DND-41 (cell line): ENCODE results near the gene PTPN21.

ENCODE experiments used
- ATAC-seq: fragments of 200-7000 bp; cut with Tn5 transposase; 3 replicates; pipeline ENCODE4 v1.9.1; 2021; ENCODE audit warnings: low read depth; ENCODE audit not compliant: insufficient read depth
- DNase-seq: peaks from one replicate; pipeline ENCODE4 v3.0.0-alpha.2; 2020
- H2AFZ ChIP-seq: 2 replicates; pipeline ENCODE4 v1.6.0; 2012; ENCODE audit warnings: low read depth, low read length
- H3K27ac ChIP-seq: 2 replicates; pipeline ENCODE4 v1.5.1; 2012; ENCODE audit warnings: low read length, inconsistent platforms
- H3K27me3 ChIP-seq: fragments of 200-600 bp; sonication (generic); 2 replicates; pipeline ENCODE4 v1.6.0; 2012; ENCODE audit warnings: low read length, mild to moderate bottlenecking, inconsistent platforms; ENCODE audit not compliant: insufficient read depth, poor library complexity
- H3K36me3 ChIP-seq: 2 replicates; pipeline ENCODE4 v1.5.1; 2012; ENCODE audit warnings: low read length, inconsistent platforms; ENCODE audit not compliant: insufficient read depth
- H3K4me1 ChIP-seq: 2 replicates; pipeline ENCODE4 v1.5.1; 2012; ENCODE audit warnings: mild to moderate bottlenecking, low read length; ENCODE audit not compliant: insufficient read depth
- H3K4me2 ChIP-seq: 2 replicates; pipeline ENCODE4 v1.6.0; 2012; ENCODE audit warnings: mild to moderate bottlenecking, moderate library complexity, low read length, inconsistent platforms; ENCODE audit not compliant: insufficient read depth
- H3K4me3 ChIP-seq, 2 experiments: fragments of 200-600 bp in 1 of 2; shearing (Covaris generic) in 1 of 2; 2 replicates each; pipeline ENCODE4 v1.5.1; 2012 to 2016; ENCODE audit warnings: inconsistent platforms in 2 of 2, low read length in 2 of 2, mild to moderate bottlenecking in 2 of 2, low read depth in 1 of 2, moderate library complexity in 1 of 2
- H3K79me2 ChIP-seq: 2 replicates; pipeline ENCODE4 v1.6.0; 2012; ENCODE audit warnings: low read length, inconsistent platforms; ENCODE audit not compliant: insufficient read depth
- H3K9ac ChIP-seq: 2 replicates; pipeline ENCODE4 v1.6.0; 2012; ENCODE audit warnings: low read depth, mild to moderate bottlenecking, inconsistent platforms, low read length, moderate library complexity
- H3K9me3 ChIP-seq: 2 replicates; pipeline ENCODE4 v1.5.1; 2012; ENCODE audit warnings: low read length, moderate library complexity, mild to moderate bottlenecking, inconsistent platforms; ENCODE audit not compliant: insufficient read depth, severe bottlenecking
- H4K20me1 ChIP-seq: 2 replicates; pipeline ENCODE4 v1.6.0; 2012; ENCODE audit warnings: low read length; ENCODE audit not compliant: insufficient read depth
- EZH2 ChIP-seq: IDR thresholded peaks from 3 replicates; pipeline ENCODE4 v1.6.1; 2012; ENCODE audit warnings: borderline replicate concordance, low read depth, mild to moderate bottlenecking, moderate library complexity, low read length, inconsistent platforms; ENCODE audit not compliant: severe bottlenecking
- TF ChIP-seq, protein P1 (sequence below): IDR thresholded peaks from 2 replicates; pipeline ENCODE4 v1.5.1; 2012; ENCODE audit warnings: borderline replicate concordance, low read length, moderate library complexity, mild to moderate bottlenecking; ENCODE audit not compliant: poor library complexity, severe bottlenecking; ENCODE audit errors: extremely low read depth

PTPN21 gene

GRCh38 chr14:88597038-88597437, 42.2 kb upstream of the PTPN21 start:
- H3K4me3 ChIP-seq: no peak overlapping the region
- no peaks in the 10 kb centered on the region; the same call in 1 of the 2 replicates for H3K79me2 ChIP-seq
- H3K27me3 ChIP-seq: no peaks in the 10 kb centered on the region
- H3K4me1 ChIP-seq: no peaks in the 10 kb centered on the region
- TF ChIP-seq EZH2: no peak
- TF ChIP-seq, protein P1, sequence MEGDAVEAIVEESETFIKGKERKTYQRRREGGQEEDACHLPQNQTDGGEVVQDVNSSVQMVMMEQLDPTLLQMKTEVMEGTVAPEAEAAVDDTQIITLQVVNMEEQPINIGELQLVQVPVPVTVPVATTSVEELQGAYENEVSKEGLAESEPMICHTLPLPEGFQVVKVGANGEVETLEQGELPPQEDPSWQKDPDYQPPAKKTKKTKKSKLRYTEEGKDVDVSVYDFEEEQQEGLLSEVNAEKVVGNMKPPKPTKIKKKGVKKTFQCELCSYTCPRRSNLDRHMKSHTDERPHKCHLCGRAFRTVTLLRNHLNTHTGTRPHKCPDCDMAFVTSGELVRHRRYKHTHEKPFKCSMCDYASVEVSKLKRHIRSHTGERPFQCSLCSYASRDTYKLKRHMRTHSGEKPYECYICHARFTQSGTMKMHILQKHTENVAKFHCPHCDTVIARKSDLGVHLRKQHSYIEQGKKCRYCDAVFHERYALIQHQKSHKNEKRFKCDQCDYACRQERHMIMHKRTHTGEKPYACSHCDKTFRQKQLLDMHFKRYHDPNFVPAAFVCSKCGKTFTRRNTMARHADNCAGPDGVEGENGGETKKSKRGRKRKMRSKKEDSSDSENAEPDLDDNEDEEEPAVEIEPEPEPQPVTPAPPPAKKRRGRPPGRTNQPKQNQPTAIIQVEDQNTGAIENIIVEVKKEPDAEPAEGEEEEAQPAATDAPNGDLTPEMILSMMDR: no peak
- H3K36me3 ChIP-seq: peaks cover 90% of the 10 kb centered on the region
- H3K9ac ChIP-seq: no peak overlapping the region
- H3K4me2 ChIP-seq: no peak overlapping the region
- ATAC-seq: no peak
- H3K27ac ChIP-seq: no peak overlapping the region
- no peaks in the 10 kb centered on the region for H4K20me1 ChIP-seq
- H3K9me3 ChIP-seq: no peaks in the 10 kb centered on the region
- H2AFZ ChIP-seq: no peak overlapping the region
- no peak for DNase-seq

GRCh38 chr14:88592031-88592430, 37.2 kb upstream of the PTPN21 start:
- no peak for ATAC-seq
- peaks cover 85% of the 10 kb centered on the region for H3K36me3 ChIP-seq

DNA sequence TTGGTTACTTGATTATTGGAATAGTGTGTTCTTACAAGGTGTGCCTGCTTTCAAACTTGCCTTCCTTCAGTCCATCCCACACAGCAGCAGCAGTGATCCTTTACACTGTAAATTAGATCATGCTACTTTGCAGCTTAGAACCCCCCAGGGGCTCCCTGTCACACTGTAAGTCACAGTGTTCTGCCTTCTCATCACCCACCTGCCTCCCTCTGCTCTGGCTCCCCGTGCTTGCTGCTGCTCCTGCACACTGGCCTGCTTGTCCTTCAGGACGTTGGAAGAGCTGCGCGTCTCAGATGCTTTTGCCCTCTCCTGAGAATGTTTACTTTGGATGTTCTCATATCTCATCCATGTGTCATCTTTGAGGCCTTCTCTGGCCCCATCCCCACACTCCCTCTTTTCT, 35.4 kb upstream of the PTPN21 start:
- H3K27me3 ChIP-seq: no peaks in the 10 kb centered on the region
- 0 out of 2 replicates have a peak, but pooled peaks cover 4% of the 10 kb centered on the region for H4K20me1 ChIP-seq
- no peak overlapping the region for H2AFZ ChIP-seq
- no peak overlapping the region for H3K4me3 ChIP-seq
- no peak overlapping the region for H3K4me2 ChIP-seq
- ATAC-seq (no peak), DNase-seq (no peak)
- no peaks in the 10 kb centered on the region for H3K9me3 ChIP-seq
- H3K27ac ChIP-seq: no peak overlapping the region
- H3K79me2 ChIP-seq: no peaks in the 10 kb centered on the region; the same call in 1 of the 2 replicates
- H3K4me1 ChIP-seq: no peaks in the 10 kb centered on the region
- no peak overlapping the region for H3K9ac ChIP-seq
- no peak for TF ChIP-seq EZH2
- TF ChIP-seq, protein P1: no peak
- H3K36me3 ChIP-seq: peaks cover 81% of the 10 kb centered on the region

More at GRCh38 chr14:88592031-88592430, 37.2 kb upstream of the PTPN21 start:
- TF ChIP-seq, protein P1: no peak
- no peak for TF ChIP-seq EZH2
- Histone ChIP-seq H3K9ac (no peak overlapping the region), H3K4me1 (no peaks in the 10 kb centered on the region), H3K4me2 (no peak overlapping the region), H3K27me3 (no peaks in the 10 kb centered on the region), H3K79me2 (no peaks in the 10 kb centered on the region; the same call in 1 of the 2 replicates), H3K4me3 (no peak overlapping the region), H3K9me3 (no peaks in the 10 kb centered on the region), H3K27ac (no peak overlapping the region), H4K20me1 (0 out of 2 replicates have a peak, but pooled peaks cover 4% of the 10 kb centered on the region), H2AFZ (no peak overlapping the region)
- no peak for DNase-seq

DNA sequence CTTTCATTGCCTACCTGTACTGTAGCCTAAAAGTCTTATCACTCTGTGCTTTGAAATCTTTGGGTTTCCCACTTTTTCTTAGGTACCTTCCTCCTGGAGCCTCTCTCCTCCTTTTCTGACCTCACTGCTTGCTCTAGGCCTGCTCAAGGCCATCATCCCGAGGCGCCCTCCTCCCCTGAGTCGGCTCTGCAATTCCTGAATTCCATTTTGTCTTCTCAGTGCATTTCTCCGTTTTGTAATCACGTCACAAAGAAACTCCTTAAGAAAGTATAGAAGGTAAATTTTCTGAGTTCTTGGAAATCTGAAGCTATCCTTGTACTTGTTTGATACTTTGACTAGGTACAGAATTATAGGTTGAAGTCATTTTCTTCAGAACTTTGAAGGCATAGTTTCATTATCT, 33.3 kb upstream of the PTPN21 start:
- H2AFZ ChIP-seq: no peak overlapping the region
- no peaks in the 10 kb centered on the region for H3K9me3 ChIP-seq
- no peak overlapping the region for H3K9ac ChIP-seq
- no peak for ATAC-seq
- peaks cover 82% of the 10 kb centered on the region for H3K36me3 ChIP-seq
- TF ChIP-seq, protein P1: no peak
- TF ChIP-seq EZH2: no peak
- 0 out of 2 replicates have a peak, but pooled peaks cover 4% of the 10 kb centered on the region for H4K20me1 ChIP-seq
- no peak overlapping the region for H3K4me2 ChIP-seq
- H3K79me2 ChIP-seq: no peaks in the 10 kb centered on the region; the same call in 1 of the 2 replicates
- no peak for DNase-seq
- H3K4me1 ChIP-seq: no peaks in the 10 kb centered on the region
- H3K27ac ChIP-seq: no peak overlapping the region
- H3K27me3 ChIP-seq: no peaks in the 10 kb centered on the region
- H3K4me3 ChIP-seq: no peak overlapping the region
